A549 (cell line): Measurements from ENCODE around the gene ANKRD65. TPM values are rescaled to one million over a fixed set of nuclear protein-coding genes. Genes with fewer than 3 reads are reported as not detected.
"Not testable (repeated sequence)": the region's sequence is repeated elsewhere in the genome, so short reads cannot be mapped to it uniquely, and the experiment has no call there.

Experiments used
- ATAC-seq, 2 experiments: fragments of 200-7000 bp in 1 of 2; fragments of >200 bp in 1 of 2; cut with Nextera tagmentation in 1 of 2; cut with Tn5 transposase in 1 of 2; 3 replicates each; pipeline versions ENCODE4 v1.8.0 to v1.9.1; 2018 to 2020; ENCODE audit warnings: mild to moderate bottlenecking in 1 of 2, moderate library complexity in 1 of 2
- CTCF ChIA-PET: fragments of 300-600 bp; sonication (Branson Sonifier 250); formaldehyde crosslinking; extraction: SDS; loops from one replicate; lab custom pipeline; 2021; ENCODE audit warnings: antibody characterized with exemption, inconsistent platforms; lab: Yijun Ruan, JAX
- POLR2A ChIA-PET: fragments of 350-600 bp; formaldehyde crosslinking; extraction: SDS; loops from one replicate; lab custom pipeline; 2021; ENCODE audit warnings: antibody characterized with exemption, inconsistent platforms; lab: Yijun Ruan, JAX
- DNase-seq, 2 experiments: peaks; one replicate each; pipeline versions ENCODE4 v3.0.0 to v3.0.0-alpha.2; 2011 to 2016; ENCODE audit warnings: low read depth in 1 of 2, low spot score in 1 of 2
- FAIRE-seq: peaks from 2 replicates; lab custom pipeline; 2011; peaks lifted over from hg19 to GRCh38; lab: Jason Lieb, UNC
- H3K27ac ChIP-seq, 2 experiments: fragments of >200 bp; sonication (Bioruptor Twin); formaldehyde crosslinking; 3 replicates each; pipeline ENCODE4 v1.5.1; 2016 to 2017
- H3K4me1 ChIP-seq: fragments of >200 bp; sonication (Bioruptor Twin); formaldehyde crosslinking; 3 replicates; pipeline ENCODE4 v1.6.1; 2016
- H3K4me2 ChIP-seq: fragments of >200 bp; sonication (Bioruptor Twin); formaldehyde crosslinking; 3 replicates; pipeline ENCODE4 v1.6.1; 2016
- H3K4me3 ChIP-seq: fragments of >200 bp; sonication (Bioruptor Twin); formaldehyde crosslinking; 3 replicates; pipeline ENCODE4 v1.5.1; 2016
- H3K9me3 ChIP-seq: fragments of >200 bp; sonication (Bioruptor Twin); formaldehyde crosslinking; 3 replicates; pipeline ENCODE4 v1.6.1; 2016
- CTCF ChIP-seq: fragments of >200 bp; sonication (Bioruptor Twin); formaldehyde crosslinking; IDR thresholded peaks from 3 replicates; pipeline ENCODE4 v1.5.1; 2016
- E2F6 ChIP-seq: IDR thresholded peaks from 2 replicates; pipeline ENCODE4 v1.6.1; 2012; ENCODE audit warnings: low read depth, borderline replicate concordance
- EHF ChIP-seq: fragments of 250-450 bp; sonication (Bioruptor Pico); IDR thresholded peaks from 2 replicates; pipeline ENCODE4 v1.5.0; 2020; ENCODE audit warnings: mild to moderate bottlenecking
- EHMT2 ChIP-seq: fragments of 200-600 bp; sonication (generic); IDR thresholded peaks from 2 replicates; pipeline ENCODE4 v1.6.1; 2016; ENCODE audit warnings: antibody characterized with exemption, low read depth, mild to moderate bottlenecking, moderate library complexity
- FOSL2 ChIP-seq, 2 experiments: fragments of 450-650 bp in 1 of 2; fragments of >200 bp in 1 of 2; sonication (Bioruptor Twin) in 1 of 2; formaldehyde crosslinking; IDR thresholded peaks; 2 replicates each; pipeline versions ENCODE4 v1.5.0 to v1.6.1; 2016 to 2020; ENCODE audit warnings: mild to moderate bottlenecking in 1 of 2, moderate library complexity in 1 of 2
- FOXS1 ChIP-seq: fragments of 250-450 bp; sonication (Bioruptor Pico); IDR thresholded peaks from 2 replicates; pipeline ENCODE4 v1.5.0; 2020; ENCODE audit warnings: mild to moderate bottlenecking, moderate library complexity
- GATA3 ChIP-seq: IDR thresholded peaks from 2 replicates; pipeline ENCODE4 v1.6.1; 2012; ENCODE audit warnings: borderline replicate concordance
- HDAC2 ChIP-seq: fragments of 200-600 bp; sonication (generic); IDR thresholded peaks from 2 replicates; pipeline ENCODE4 v1.6.1; 2016
- HEYL ChIP-seq: fragments of 250-450 bp; sonication (Bioruptor Pico); IDR thresholded peaks from 2 replicates; pipeline ENCODE4 v1.8.0; 2021; ENCODE audit warnings: mild to moderate bottlenecking, moderate library complexity
- HOXB13 ChIP-seq: fragments of 250-450 bp; sonication (Bioruptor Pico); IDR thresholded peaks from 2 replicates; pipeline ENCODE4 v1.5.0; 2020; ENCODE audit warnings: low read depth, mild to moderate bottlenecking, moderate library complexity
- HOXB5 ChIP-seq: fragments of 250-450 bp; sonication (Bioruptor Pico); IDR thresholded peaks from 2 replicates; pipeline ENCODE4 v1.5.0; 2020; ENCODE audit warnings: mild to moderate bottlenecking, moderate library complexity
- JUN ChIP-seq, 2 experiments: fragments of >200 bp; sonication (Bioruptor Twin); formaldehyde crosslinking; IDR thresholded peaks; 2 replicates in 1 of 2; 3 replicates in 1 of 2; pipeline ENCODE4 v1.6.1; 2016 to 2017
- JUNB ChIP-seq: fragments of >200 bp; sonication (Bioruptor Twin); formaldehyde crosslinking; IDR thresholded peaks from 2 replicates; pipeline ENCODE4 v1.6.1; 2016
- KDM5A ChIP-seq: fragments of 200-600 bp; sonication (generic); IDR thresholded peaks from 2 replicates; pipeline ENCODE4 v1.6.1; 2016; ENCODE audit warnings: antibody characterized with exemption, mild to moderate bottlenecking
- MAX ChIP-seq: IDR thresholded peaks from 2 replicates; pipeline ENCODE4 v1.6.1; 2012
- MYC ChIP-seq: IDR thresholded peaks from 2 replicates; pipeline ENCODE4 v1.6.1; 2012; ENCODE audit warnings: mild to moderate bottlenecking, inconsistent platforms, low read length, improper control_type of control experiment, borderline replicate concordance
- NFE2L2 ChIP-seq: fragments of 150-350 bp; conservative IDR thresholded peaks from 2 replicates; pipeline ENCODE4 v1.6.1; 2014; ENCODE audit warnings: low read length
- NPAS2 ChIP-seq: fragments of 250-450 bp; sonication (Bioruptor Pico); IDR thresholded peaks from 2 replicates; pipeline ENCODE4 v1.8.0; 2022; ENCODE audit warnings: mild to moderate bottlenecking, moderate library complexity, borderline replicate concordance
- PHF8 ChIP-seq: fragments of 200-600 bp; sonication (generic); IDR thresholded peaks from 2 replicates; pipeline ENCODE4 v1.6.1; 2016; ENCODE audit warnings: low read depth, mild to moderate bottlenecking, antibody characterized with exemption, moderate library complexity, borderline replicate concordance
- POLR2A ChIP-seq: IDR thresholded peaks from 2 replicates; pipeline ENCODE4 v1.6.1; 2012; ENCODE audit warnings: mild to moderate bottlenecking, low read length
- POLR2AphosphoS2 ChIP-seq: conservative IDR thresholded peaks from 2 replicates; pipeline ENCODE4 v1.6.1; 2012; ENCODE audit warnings: low read length, improper control_type of control experiment, inconsistent platforms
- RARB ChIP-seq: fragments of 250-450 bp; sonication (Bioruptor Pico); IDR thresholded peaks from 2 replicates; pipeline ENCODE4 v1.8.0; 2021; ENCODE audit warnings: mild to moderate bottlenecking, moderate library complexity
- RCOR1 ChIP-seq: fragments of 150-350 bp; IDR thresholded peaks from 2 replicates; pipeline ENCODE4 v1.6.1; 2014; ENCODE audit warnings: antibody characterized with exemption, low read length, low read depth
- REST ChIP-seq: fragments of 200-600 bp; sonication (generic); IDR thresholded peaks from 2 replicates; pipeline ENCODE4 v1.6.1; 2016; ENCODE audit warnings: antibody characterized with exemption, mild to moderate bottlenecking, moderate library complexity
- RNF2 ChIP-seq: fragments of 200-600 bp; sonication (generic); IDR thresholded peaks from 2 replicates; pipeline ENCODE4 v1.6.1; 2016; ENCODE audit warnings: low read depth, mild to moderate bottlenecking, antibody characterized with exemption, moderate library complexity, borderline replicate concordance
- TFCP2L1 ChIP-seq: fragments of 250-450 bp; sonication (Bioruptor Pico); IDR thresholded peaks from 2 replicates; pipeline ENCODE4 v1.5.0; 2021; ENCODE audit warnings: mild to moderate bottlenecking
- USF2 ChIP-seq: fragments of 450-650 bp; IDR thresholded peaks from 2 replicates; pipeline ENCODE4 v1.6.1; 2014; ENCODE audit warnings: antibody characterized with exemption
- ZFP36 ChIP-seq: fragments of 450-650 bp; IDR thresholded peaks from 2 replicates; pipeline ENCODE4 v1.6.1; 2014; ENCODE audit warnings: borderline replicate concordance; ENCODE audit not compliant: partially characterized antibody
- ZNF302 ChIP-seq: fragments of 250-450 bp; sonication (Bioruptor Pico); IDR thresholded peaks from 2 replicates; pipeline ENCODE4 v1.9.0; 2021; ENCODE audit warnings: inconsistent platforms, mild to moderate bottlenecking, moderate library complexity
- WGBS: methylation state at CpG from one replicate; pipeline ENCODE4 v1.1.6; 2017; ENCODE audit errors: missing lambda C conversion rate; 5-methylcytosine and 5-hydroxymethylcytosine counted together
- polyA plus RNA-seq, 4 experiments: library from polyadenylated mRNA; depleted of rRNA in 3 of 4; stranded (reverse); fragments of >200 nt; fragmentation: RNase III in 1 of 4; extraction: RNeasy Plus Mini Kit Qiagen cat#74134 plus additional on column Dnase treatment in 1 of 4; gene quantifications; 2 replicates in 3 of 4; 3 replicates in 1 of 4; pipeline ENCODE4 v1.2.3, GENCODE V29; 2011 to 2017

The ANKRD65 gene
- polyA plus RNA-seq, 2 of the 4 experiments (the other 2 are of a cell fraction): 0.05 TPM; not detected in 1

- ChIA-PET CTCF (interaction anchor here (1.0 to 2.8 kb wide), 5 partner anchors 9 to 89 kb away, joined by 4 to 11 read pairs (median 6); no protein-coding TSS in a partner anchor), POLR2A (no interaction called here)
- no peak overlapping the region for H3K4me2 ChIP-seq
- H3K9me3 ChIP-seq: no peaks in the 10 kb centered on the region
- ATAC-seq: no peak
- H3K4me3 ChIP-seq: no peak overlapping the region
- H3K27ac ChIP-seq: no peak overlapping the region
- TF ChIP-seq USF2 (no peak), E2F6 (no peak), HEYL (CRISPR knock-in tag) (no peak), GATA3 (no peak), EHF (CRISPR knock-in tag) (no peak), POLR2AphosphoS2 (no peak), ZNF302 (CRISPR knock-in tag) (no peak), MYC (no peak), REST (no peak), HDAC2 (no peak), FOSL2 (IDR thresholded peaks at IDR 0.05) (no peak), FOSL2 (CRISPR knock-in tag; IDR thresholded peaks at IDR 0.05) (no peak), ZFP36 (no peak), FOXS1 (no peak), HOXB5 (CRISPR knock-in tag) (no peak), NPAS2 (CRISPR knock-in tag) (no peak), RCOR1 (no peak), POLR2A (no peak), PHF8 (no peak), RARB (no peak)
- FAIRE-seq: no peak
- WGBS: 76% methylated on average over 12 of the region's 13 CpGs
- DNase-seq: no peak
- H3K4me1 ChIP-seq: no peaks in the 10 kb centered on the region
These were observed 5.3 kb downstream of the ANKRD65 start for GRCh38 chr1:1415751-1416150.

GRCh38 chr1:1412311-1412902, 8.7 kb downstream of the ANKRD65 start:
- FAIRE-seq, ATAC-seq, H3K27ac ChIP-seq, POLR2A ChIA-PET, H3K9me3 ChIP-seq, H3K4me2 ChIP-seq, H3K4me3 ChIP-seq, DNase-seq: not testable (repeated sequence)
- CTCF ChIA-PET: interaction anchor here (1.7 to 1.8 kb wide), 2 partner anchors 28 to 93 kb away, joined by 5 to 7 read pairs; no protein-coding TSS in a partner anchor
- 89% methylated on average over 11 of the region's 11 CpGs for WGBS
- H3K4me1 ChIP-seq: peaks cover 14% of the 10 kb centered on the region

GRCh38 chr1:1411626-1412025, 9.4 kb downstream of the ANKRD65 start:
- ChIA-PET CTCF (no interaction called here), POLR2A (no interaction called here)
- FAIRE-seq (no peak), DNase-seq (no peak), ATAC-seq (no peak)
- no peak overlapping the region for H3K4me3 ChIP-seq
- 94% methylated on average over 11 of the region's 13 CpGs for WGBS
- no peak overlapping the region for H3K4me2 ChIP-seq
- H3K27ac ChIP-seq: no peak overlapping the region
- peaks cover 14% of the 10 kb centered on the region for H3K4me1 ChIP-seq
- no peaks in the 10 kb centered on the region for H3K9me3 ChIP-seq
- TF ChIP-seq JUNB (no peak), NFE2L2 (no peak), POLR2AphosphoS2 (no peak), RNF2 (no peak), TFCP2L1 (CRISPR knock-in tag) (no peak), HOXB13 (no peak), JUN (IDR thresholded peaks at IDR 0.05) (no peak), EHMT2 (no peak), KDM5A (no peak), HEYL (CRISPR knock-in tag) (no peak), MAX (no peak), CTCF (no peak)
